Activated CD4-positive, alpha-beta memory T cell treated with anti-CD3 and anti-CD28 coated beads, Interleukin-2, amount 10 ng/mL, durations not matched to agents 7 days and 5 days (primary cell): ENCODE measurements around the gene EIF2AK2. TPM values are rescaled to one million over a fixed set of nuclear protein-coding genes. Genes with fewer than 3 reads are reported as not detected.

Experiments used
- CTCF ChIA-PET: fragments of 350-600 bp; sonication (Branson Sonifier 250); formaldehyde crosslinking; loops from one replicate; lab custom pipeline; 2021; ENCODE audit warnings: antibody characterized with exemption, inconsistent platforms; lab: Charles Lee
- POLR2A ChIA-PET: fragments of 350-600 bp; sonication (Branson Sonifier 250); formaldehyde crosslinking; loops from one replicate; lab custom pipeline; 2021; ENCODE audit warnings: antibody characterized with exemption; lab: Charles Lee
- DNase-seq: peaks from one replicate; pipeline ENCODE4 v3.0.0-alpha.2; 2020
- H3K27ac Mint-ChIP-seq: one replicate; pipeline ENCODE4 v1.8.0; 2021; ENCODE audit warnings: mild to moderate bottlenecking, mixed read lengths
- H3K27me3 Mint-ChIP-seq: one replicate; pipeline ENCODE4 v1.8.0; 2021; ENCODE audit warnings: mixed read lengths
- H3K36me3 Mint-ChIP-seq: one replicate; pipeline ENCODE4 v1.8.0; 2021; ENCODE audit warnings: low read depth, mixed read lengths
- H3K4me1 Mint-ChIP-seq: one replicate; pipeline ENCODE4 v1.8.0; 2021; ENCODE audit warnings: mixed read lengths
- H3K4me3 Mint-ChIP-seq: one replicate; pipeline ENCODE4 v1.8.0; 2021; ENCODE audit warnings: mild to moderate bottlenecking, mixed read lengths
- H3K9me3 Mint-ChIP-seq: one replicate; pipeline ENCODE4 v1.8.0; 2021; ENCODE audit warnings: mixed read lengths
- total RNA-seq, 2 experiments: library from RNA; stranded (reverse); gene quantifications; one replicate each; pipeline ENCODE4 v1.2.3, GENCODE V29; 2021

EIF2AK2 gene
- total RNA-seq, 2 experiments from 2014 or later: 136 to 142 TPM

DNA sequence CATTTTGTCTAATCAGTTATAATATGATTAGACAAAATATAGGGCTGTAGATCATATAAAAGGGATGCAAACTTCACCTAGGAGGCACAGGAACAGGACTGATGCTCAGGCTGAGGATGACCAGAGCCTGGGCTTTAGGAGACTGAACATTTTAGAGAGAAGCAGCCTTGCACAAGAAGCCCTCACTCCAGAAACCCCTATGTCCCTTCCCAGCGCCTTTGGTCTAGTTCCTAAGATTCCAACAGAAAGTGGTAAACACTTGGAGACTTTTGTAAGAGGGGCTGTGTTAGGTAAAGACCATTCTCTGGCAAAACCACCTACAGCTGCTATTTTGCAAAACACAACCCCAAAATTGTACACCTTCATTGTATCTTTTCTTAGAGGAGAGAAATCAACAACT, 39.2 kb downstream of the EIF2AK2 start:
- ChIA-PET POLR2A (no interaction called here), CTCF (interaction anchor here (0.7 to 1.0 kb wide), 2 partner anchors 24 to 554 kb away, joined by 3 to 4 read pairs; partner anchors contain the start of gene CDC42EP3)
- Mint-ChIP-seq H3K4me3 (no peak overlapping the region), H3K36me3 (peaks cover 71% of the 10 kb centered on the region), H3K9me3 (no peaks in the 10 kb centered on the region), H3K27ac (no peak overlapping the region), H3K4me1 (peaks cover 9% of the 10 kb centered on the region), H3K27me3 (no peaks in the 10 kb centered on the region)
- DNase-seq: no peak

GRCh38 chr2:37111958-37112357, 44.8 kb downstream of the EIF2AK2 start:
- no peak for DNase-seq
- no peak overlapping the region for H3K4me3 Mint-ChIP-seq
- H3K9me3 Mint-ChIP-seq: no peaks in the 10 kb centered on the region
- peaks cover 79% of the 10 kb centered on the region for H3K36me3 Mint-ChIP-seq
- H3K4me1 Mint-ChIP-seq: peaks cover 10% of the 10 kb centered on the region
- H3K27ac Mint-ChIP-seq: no peak overlapping the region
- CTCF ChIA-PET: no interaction called here
- no peaks in the 10 kb centered on the region for H3K27me3 Mint-ChIP-seq
- POLR2A ChIA-PET: no interaction called here

GRCh38 chr2:37110306-37111212, 46.2 kb downstream of the EIF2AK2 start:
- H3K4me3 Mint-ChIP-seq: no peak overlapping the region
- no peak overlapping the region for H3K27ac Mint-ChIP-seq
- H3K36me3 Mint-ChIP-seq: peaks cover 82% of the 10 kb centered on the region
- peaks cover 3% of the 10 kb centered on the region for H3K4me1 Mint-ChIP-seq
- ChIA-PET POLR2A (no interaction called here), CTCF (interaction anchor here (0.5 kb wide), 1 partner anchor 57 kb away, joined by 3 read pairs; no protein-coding TSS in a partner anchor)
- no peaks in the 10 kb centered on the region for H3K27me3 Mint-ChIP-seq
- DNase-seq: no peak
- no peaks in the 10 kb centered on the region for H3K9me3 Mint-ChIP-seq

DNA sequence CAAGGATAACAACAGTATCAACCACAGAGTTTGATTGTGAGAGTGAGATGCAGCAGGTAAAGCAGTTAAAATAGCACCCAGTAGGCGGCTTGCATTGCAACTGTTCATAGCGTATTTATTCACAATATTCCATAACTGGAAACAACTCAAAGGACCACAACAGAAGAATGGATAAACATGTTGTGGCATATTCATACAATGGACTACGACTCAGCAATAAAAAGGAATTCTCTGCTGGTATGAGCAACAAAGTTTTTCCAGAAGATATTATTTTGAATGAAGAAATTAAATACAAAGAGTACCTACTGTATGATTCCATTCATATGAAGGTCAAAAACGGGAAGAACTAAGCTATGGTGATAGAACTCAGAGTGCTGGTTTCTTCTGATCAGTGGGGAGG, 47.3 kb downstream of the EIF2AK2 start:
- no peak for DNase-seq
- peaks cover 86% of the 10 kb centered on the region for H3K36me3 Mint-ChIP-seq
- no peak overlapping the region for H3K27ac Mint-ChIP-seq
- H3K4me3 Mint-ChIP-seq: no peak overlapping the region
- POLR2A ChIA-PET: no interaction called here
- H3K9me3 Mint-ChIP-seq: no peaks in the 10 kb centered on the region
- CTCF ChIA-PET: no interaction called here
- peaks cover 3% of the 10 kb centered on the region for H3K4me1 Mint-ChIP-seq
- no peaks in the 10 kb centered on the region for H3K27me3 Mint-ChIP-seq

GRCh38 chr2:37105150-37105549, 51.6 kb downstream of the EIF2AK2 start:
- Mint-ChIP-seq H3K27ac (no peak overlapping the region), H3K4me1 (no peaks in the 10 kb centered on the region), H3K36me3 (peaks cover 88% of the 10 kb centered on the region), H3K9me3 (no peaks in the 10 kb centered on the region), H3K27me3 (no peaks in the 10 kb centered on the region), H3K4me3 (no peak overlapping the region)
- ChIA-PET POLR2A (interaction anchor here (1.3 kb wide), 1 partner anchor 10 kb away, joined by 5 read pairs; no protein-coding TSS in a partner anchor), CTCF (no interaction called here)
- DNase-seq: no peak

- no peak overlapping the region for H3K27ac Mint-ChIP-seq
- peaks cover 88% of the 10 kb centered on the region for H3K36me3 Mint-ChIP-seq
- no peaks in the 10 kb centered on the region for H3K4me1 Mint-ChIP-seq
- no peak overlapping the region for H3K4me3 Mint-ChIP-seq
- no peak for DNase-seq
- H3K27me3 Mint-ChIP-seq: no peaks in the 10 kb centered on the region
- POLR2A ChIA-PET: no interaction called here
- no peaks in the 10 kb centered on the region for H3K9me3 Mint-ChIP-seq
- CTCF ChIA-PET: no interaction called here
Observed at GRCh38 chr2:37104178-37104577, 52.6 kb downstream of the EIF2AK2 start.

DNA sequence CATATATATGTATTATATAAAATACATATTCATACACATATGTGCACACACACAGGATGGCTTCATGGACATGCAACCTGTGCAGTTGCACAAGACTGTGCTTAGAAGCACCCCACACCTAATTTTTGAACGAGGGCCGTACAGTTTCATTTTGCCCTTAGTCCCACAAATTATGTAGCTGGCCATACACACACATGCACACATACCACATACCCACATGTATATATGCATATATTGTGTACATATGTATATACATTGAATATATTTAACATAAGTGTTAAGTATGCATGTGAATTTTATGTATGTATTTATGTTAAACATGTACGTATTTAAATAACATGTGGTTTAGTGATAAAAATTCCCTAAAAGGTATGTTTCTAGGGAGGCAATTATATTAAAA, 54.2 kb downstream of the EIF2AK2 start:
- H3K36me3 Mint-ChIP-seq: peaks cover 77% of the 10 kb centered on the region
- no peak overlapping the region for H3K27ac Mint-ChIP-seq
- H3K27me3 Mint-ChIP-seq: no peaks in the 10 kb centered on the region
- H3K4me3 Mint-ChIP-seq: no peak overlapping the region
- no peaks in the 10 kb centered on the region for H3K4me1 Mint-ChIP-seq
- H3K9me3 Mint-ChIP-seq: no peaks in the 10 kb centered on the region
- ChIA-PET POLR2A (no interaction called here), CTCF (no interaction called here)
- no peak for DNase-seq

DNA sequence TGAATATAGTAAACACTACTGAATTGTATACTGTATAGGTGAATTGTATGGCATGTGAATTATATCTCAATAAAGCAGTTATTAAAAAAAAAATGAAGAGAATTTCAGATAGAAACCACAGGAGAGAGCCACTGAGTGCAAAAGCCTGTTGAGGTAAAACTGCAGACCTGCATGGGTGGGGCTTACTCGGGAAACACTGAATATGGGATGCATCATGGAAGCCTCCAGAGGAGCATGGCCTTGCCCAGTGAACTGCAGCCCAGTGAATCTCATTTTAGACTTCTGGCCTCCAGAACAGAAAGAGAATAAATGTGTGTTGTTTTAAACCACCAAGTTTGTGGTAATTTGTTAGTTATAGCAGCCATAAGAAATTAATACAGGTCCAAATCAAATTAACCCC, 56.7 kb downstream of the EIF2AK2 start:
- POLR2A ChIA-PET: no interaction called here
- DNase-seq: no peak
- CTCF ChIA-PET: no interaction called here
- Mint-ChIP-seq H3K36me3 (peaks cover 72% of the 10 kb centered on the region), H3K4me3 (no peak overlapping the region), H3K4me1 (no peaks in the 10 kb centered on the region), H3K9me3 (no peaks in the 10 kb centered on the region), H3K27ac (no peak overlapping the region), H3K27me3 (no peaks in the 10 kb centered on the region)

GRCh38 chr2:37098416-37099118, 58.2 kb downstream of the EIF2AK2 start:
- Mint-ChIP-seq H3K9me3 (no peaks in the 10 kb centered on the region), H3K36me3 (peaks cover 67% of the 10 kb centered on the region), H3K4me3 (no peak overlapping the region), H3K4me1 (no peaks in the 10 kb centered on the region), H3K27me3 (no peaks in the 10 kb centered on the region), H3K27ac (no peak overlapping the region)
- ChIA-PET POLR2A (no interaction called here), CTCF (no interaction called here)
- DNase-seq: no peak

DNA sequence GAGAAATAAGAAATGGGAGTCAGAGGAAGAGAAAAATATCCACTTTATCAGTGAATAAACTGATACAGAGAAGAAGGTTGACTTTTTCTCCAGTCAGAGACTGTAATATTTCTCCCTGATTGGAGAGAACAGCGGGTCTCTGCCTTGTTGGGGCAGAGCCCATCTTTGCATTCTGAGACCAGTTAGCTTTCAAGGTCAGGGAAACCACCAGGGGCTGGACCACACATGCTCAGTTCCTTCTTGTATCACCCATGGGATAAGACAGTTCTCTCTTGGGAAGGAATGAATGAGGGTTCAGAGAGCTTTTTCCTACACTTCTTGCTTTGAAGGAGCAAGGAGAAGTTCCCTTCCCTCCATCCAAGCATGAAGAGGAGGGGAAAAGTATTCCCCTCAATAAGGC, 60.2 kb downstream of the EIF2AK2 start:
- Mint-ChIP-seq H3K4me1 (no peaks in the 10 kb centered on the region), H3K27ac (no peak overlapping the region), H3K4me3 (no peak overlapping the region), H3K9me3 (no peaks in the 10 kb centered on the region), H3K27me3 (no peaks in the 10 kb centered on the region), H3K36me3 (peaks cover 61% of the 10 kb centered on the region)
- ChIA-PET POLR2A (no interaction called here), CTCF (no interaction called here)
- no peak for DNase-seq

DNA sequence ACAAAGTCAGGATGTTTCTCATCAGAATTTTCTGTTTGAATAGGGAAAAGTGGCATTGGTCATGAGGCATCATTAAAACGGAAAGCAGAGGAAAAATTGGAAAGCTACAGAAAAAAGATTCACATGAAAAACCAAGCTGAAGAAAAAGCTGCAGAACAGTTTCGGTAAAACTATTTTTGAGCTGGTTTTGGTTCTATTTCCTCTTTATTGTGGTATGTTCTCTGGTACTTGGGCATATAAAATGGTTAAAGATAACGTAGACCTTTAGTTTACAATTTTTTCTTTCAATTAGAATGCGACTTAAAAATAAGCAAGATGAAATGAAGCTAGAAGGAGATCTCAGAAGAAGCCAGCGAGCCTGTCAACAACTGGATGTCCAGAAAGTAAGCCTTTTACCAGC, 64.9 kb downstream of the EIF2AK2 start:
- DNase-seq: no peak
- peaks cover 45% of the 10 kb centered on the region for H3K36me3 Mint-ChIP-seq
- no peaks in the 10 kb centered on the region for H3K4me1 Mint-ChIP-seq
- CTCF ChIA-PET: no interaction called here
- POLR2A ChIA-PET: interaction anchor here (0.9 kb wide), 1 partner anchor 162 kb away, joined by 3 read pairs; no protein-coding TSS in a partner anchor
- H3K4me3 Mint-ChIP-seq: no peak overlapping the region
- no peaks in the 10 kb centered on the region for H3K9me3 Mint-ChIP-seq
- H3K27me3 Mint-ChIP-seq: no peaks in the 10 kb centered on the region
- H3K27ac Mint-ChIP-seq: no peak overlapping the region

DNA sequence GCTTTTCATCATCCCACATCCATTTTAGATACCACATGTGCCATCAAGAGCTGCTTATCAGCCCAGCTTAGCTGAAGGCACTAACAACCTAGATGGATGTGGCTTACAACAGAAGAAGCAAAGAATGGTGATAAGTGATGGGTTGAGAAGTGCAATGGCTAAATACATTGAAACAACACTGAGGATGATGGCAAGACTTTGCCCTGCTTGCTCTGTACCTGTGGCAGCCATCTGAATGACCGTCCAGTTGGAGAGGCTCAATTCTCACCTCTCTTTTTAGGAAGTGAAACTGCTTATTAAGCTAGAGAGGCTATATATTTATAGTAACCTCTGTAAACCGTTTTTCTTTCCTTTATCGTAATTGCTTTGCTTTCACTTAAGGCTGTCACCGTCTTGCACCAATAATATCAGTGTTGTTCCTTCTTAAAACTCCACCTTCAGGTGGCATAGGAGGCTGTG, 66.7 kb downstream of the EIF2AK2 start:
- Mint-ChIP-seq H3K27ac (no peak overlapping the region), H3K9me3 (no peaks in the 10 kb centered on the region), H3K27me3 (no peaks in the 10 kb centered on the region), H3K36me3 (peaks cover 33% of the 10 kb centered on the region), H3K4me1 (no peaks in the 10 kb centered on the region), H3K4me3 (no peak overlapping the region)
- DNase-seq: no peak
- ChIA-PET POLR2A (no interaction called here), CTCF (no interaction called here)

- Mint-ChIP-seq H3K9me3 (no peaks in the 10 kb centered on the region), H3K4me1 (peaks cover 24% of the 10 kb centered on the region), H3K4me3 (no peak overlapping the region), H3K27ac (no peak overlapping the region), H3K27me3 (no peaks in the 10 kb centered on the region), H3K36me3 (peaks cover 34% of the 10 kb centered on the region)
- no peak for DNase-seq
- ChIA-PET CTCF (no interaction called here), POLR2A (interaction anchor here (1.0 to 1.7 kb wide), 3 partner anchors 9 to 119 kb away, joined by 4 to 6 read pairs (median 4); partner anchors contain the start of gene STRN)
Observed at GRCh38 chr2:37085731-37086147, 71.0 kb downstream of the EIF2AK2 start.
